EH (cell line): Measurements from ENCODE around the gene RUVBL1.

Source experiments
- DNase-seq: peaks from one replicate; pipeline ENCODE4 v3.0.0-alpha.2; 2015; ENCODE audit warnings: low read depth

Gene RUVBL1

DNA sequence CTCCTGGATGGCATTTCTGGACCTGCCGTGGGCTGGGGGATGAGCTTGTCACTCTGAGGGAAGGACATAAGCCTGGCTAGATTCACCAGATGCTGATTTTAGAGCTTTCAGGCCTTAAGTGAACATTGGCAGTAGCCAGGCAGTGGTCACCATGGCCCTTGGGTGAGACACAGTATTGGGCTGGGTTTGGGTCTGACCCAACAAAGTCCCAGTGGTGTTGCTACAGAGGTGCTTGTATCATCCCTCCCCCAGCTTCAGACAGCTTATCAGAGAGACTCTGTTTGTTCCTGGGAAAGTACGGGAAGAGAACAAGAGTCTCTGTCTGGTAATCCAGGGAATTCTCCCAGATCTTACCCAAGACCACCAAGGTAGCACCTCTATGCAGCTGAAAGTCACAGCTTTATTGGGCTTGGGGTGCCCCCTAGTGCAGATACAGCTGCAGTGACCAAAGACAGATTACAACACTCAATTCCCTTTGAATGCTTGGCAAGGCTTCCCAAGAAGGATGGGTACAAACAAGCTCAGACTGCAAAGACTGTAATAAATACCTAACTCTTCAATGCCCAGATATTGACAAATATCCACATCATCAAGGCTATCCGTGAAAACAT is 9.8 kb upstream of the RUVBL1 start:
- peak; percentile 72 for DNase-seq

GRCh38 chr3:128131897-128132646 is 8.5 kb upstream of the RUVBL1 start:
- DNase-seq = no peak

- no peak for DNase-seq
These were observed 4.6 kb upstream of the RUVBL1 start for GRCh38 chr3:128128251-128128650.

GRCh38 chr3:128127236-128127635 is 3.6 kb upstream of the RUVBL1 start:
- DNase-seq = peak; percentile 31

DNA sequence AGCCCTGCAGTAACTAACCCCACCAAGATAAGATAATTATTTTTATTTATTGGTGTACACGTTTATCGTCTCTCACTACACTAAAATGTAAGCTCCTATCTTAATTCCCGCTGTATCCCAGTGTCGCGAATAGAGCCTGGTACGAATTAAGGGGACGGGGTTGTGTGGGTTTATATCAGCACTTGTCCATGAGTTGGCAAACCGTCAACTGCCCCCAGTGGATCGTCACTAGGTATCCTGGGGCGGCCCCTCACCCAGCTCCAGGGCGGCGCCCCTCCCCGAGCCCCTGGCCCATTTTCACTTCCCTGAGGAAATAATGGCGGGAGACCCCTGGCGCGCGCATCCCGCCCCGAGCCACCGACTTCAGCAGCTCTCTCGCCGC is 465 bp downstream of the RUVBL1 start:
- no peak for DNase-seq

- no peak for DNase-seq
These were observed 1.6 kb downstream of the RUVBL1 start for GRCh38 chr3:128122013-128122412.

- DNase-seq = no peak
These were observed 9.5 kb downstream of the RUVBL1 start for GRCh38 chr3:128113817-128114794.

- peak; percentile 96 for DNase-seq
These were observed 11.1 kb downstream of the RUVBL1 start for GRCh38 chr3:128112357-128112968.

- no peak for DNase-seq
These were observed 12.5 kb downstream of the RUVBL1 start for GRCh38 chr3:128111147-128111546.

DNA sequence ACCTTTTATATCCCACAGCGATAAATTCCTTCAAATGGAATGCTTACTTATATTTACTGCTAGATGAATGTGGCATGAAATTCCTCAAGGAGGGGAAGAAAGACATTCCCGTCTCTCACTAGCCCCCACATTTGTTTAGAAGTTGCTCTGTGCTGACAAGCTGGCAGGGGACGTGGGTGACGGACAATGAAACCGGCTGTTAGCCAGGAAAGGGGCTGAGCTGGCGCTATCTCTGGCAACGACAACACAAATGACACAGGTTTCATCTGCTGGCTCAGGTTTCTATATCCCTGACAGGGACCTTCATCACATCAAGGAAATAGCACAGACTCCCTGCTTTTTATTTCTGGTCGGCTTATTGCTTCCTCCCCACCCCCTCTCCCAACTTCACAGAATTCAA is 15.8 kb downstream of the RUVBL1 start:
- no peak for DNase-seq

- DNase-seq = no peak
These were observed 20.4 kb downstream of the RUVBL1 start for GRCh38 chr3:128103136-128103676.

DNA sequence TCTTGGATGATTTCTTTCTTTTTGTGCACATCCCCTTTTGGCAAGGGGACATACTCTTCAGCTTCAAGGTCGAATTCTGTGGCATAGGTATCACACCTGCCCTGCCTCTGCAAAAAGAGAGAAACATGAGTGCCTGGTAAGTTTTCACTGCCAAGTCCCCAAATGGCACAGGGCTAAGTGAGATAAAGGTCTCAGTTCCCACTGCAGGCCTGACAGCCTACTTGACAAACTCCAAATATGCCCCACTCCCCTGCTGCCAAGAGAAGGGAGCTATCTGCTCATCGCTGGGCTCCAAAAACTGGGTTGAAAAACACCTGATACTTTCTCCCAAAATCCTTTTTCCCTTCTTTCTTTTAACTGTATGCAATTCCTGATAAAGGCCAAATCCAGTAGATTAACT is 23.0 kb downstream of the RUVBL1 start:
- DNase-seq = no peak

- DNase-seq = no peak
These were observed 23.5 kb downstream of the RUVBL1 start for GRCh38 chr3:128100161-128100560.

- no peak for DNase-seq
These were observed 25.4 kb downstream of the RUVBL1 start for GRCh38 chr3:128098234-128098633.

GRCh38 chr3:128095222-128095703 is 28.3 kb downstream of the RUVBL1 start:
- peak; percentile 93 for DNase-seq

GRCh38 chr3:128094295-128095151 is 29.1 kb downstream of the RUVBL1 start:
- DNase-seq = peak; percentile 64

DNA sequence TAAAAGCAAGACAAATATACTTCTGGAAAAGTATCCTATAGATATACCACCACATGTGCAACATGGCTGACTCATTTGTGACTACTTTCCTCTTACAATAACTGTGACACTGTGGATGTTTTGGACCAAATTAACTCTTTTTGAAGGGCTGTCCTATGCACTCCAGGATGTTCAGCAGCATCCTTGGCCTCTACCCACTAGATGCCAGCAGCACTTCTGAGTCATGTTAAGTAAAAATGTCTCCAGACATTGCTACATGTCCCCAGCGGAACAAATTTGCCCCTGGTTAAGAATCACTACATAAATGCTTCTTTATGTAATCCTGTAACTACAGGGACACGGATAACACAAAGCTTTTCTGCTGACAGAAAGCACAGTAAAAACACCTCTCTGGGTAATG is 32.0 kb downstream of the RUVBL1 start:
- DNase-seq = peak; percentile 57

DNA sequence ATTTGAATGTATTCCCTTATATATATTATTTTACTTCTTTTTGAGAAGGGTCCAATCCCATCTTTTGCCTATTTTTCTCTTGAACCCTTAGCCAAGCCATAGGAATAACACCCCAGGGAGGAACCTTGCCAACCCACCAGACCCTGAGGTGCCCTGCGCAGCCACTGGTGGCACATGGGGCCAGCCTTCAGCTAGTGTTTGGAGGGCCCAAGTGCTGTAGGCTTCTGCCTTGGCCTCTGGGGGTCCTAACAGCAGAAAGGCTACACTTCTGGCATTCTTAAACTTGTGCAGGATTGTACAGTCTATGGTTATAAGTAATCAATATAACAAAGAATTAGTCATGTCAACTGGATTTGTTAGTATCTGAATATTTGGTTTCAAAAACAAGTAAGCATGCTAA is 34.5 kb downstream of the RUVBL1 start:
- no peak for DNase-seq

DNA sequence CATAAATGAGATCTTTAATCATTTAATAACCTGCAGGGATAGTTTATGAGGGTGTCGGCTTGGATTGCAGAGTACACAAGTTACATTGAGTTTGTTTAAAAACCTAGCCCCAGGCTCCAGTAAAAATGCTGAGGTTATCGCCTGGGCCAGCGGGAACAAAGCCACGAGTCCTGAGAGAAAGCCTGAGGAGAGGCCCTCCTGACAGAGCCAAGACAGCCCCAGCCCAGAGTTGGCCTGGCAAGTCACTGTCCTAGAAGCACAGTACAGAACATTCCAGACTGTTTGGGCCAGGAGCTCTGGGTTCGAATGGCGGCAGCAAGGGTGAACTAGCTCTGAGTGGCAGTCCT is 39.0 kb downstream of the RUVBL1 start:
- DNase-seq = peak; percentile 33

DNA sequence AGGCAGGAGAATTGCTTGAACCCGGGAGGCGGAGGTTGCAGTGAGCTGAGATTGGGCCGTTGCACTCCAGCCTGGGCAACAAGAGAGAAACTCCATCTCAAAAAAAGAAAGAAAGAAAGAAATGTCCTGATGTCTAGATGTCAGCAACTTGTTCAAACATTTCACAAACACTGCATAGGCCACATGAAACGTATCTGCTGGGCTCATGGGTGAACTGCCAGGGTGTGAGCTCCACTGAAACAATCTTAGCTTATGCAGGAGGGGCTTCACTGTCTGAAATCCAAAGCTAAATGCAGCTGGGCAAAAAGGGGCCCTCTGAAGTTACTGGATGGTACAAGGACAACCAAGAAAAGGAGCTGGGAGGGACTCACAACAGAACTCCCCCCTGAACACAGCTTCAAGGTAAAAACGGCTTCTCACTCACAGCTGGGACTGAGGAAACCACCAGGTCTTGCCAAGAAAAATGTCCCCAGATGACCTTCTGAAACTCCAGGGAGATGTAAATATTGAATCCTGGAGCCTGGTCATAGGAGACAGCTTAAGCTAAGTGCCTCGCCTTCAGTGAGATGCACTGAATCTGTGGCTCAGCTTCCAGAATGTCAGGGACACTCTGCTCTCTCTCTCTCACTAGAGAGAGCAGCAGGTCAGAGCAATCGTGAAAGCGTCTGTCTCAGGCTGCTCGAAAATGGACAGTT is 39.5 kb downstream of the RUVBL1 start:
- peak; percentile 57 for DNase-seq
